Cardiac fibroblast (primary cell): ENCODE results near the gene LRRC4C.

Source experiments
- DNase-seq, 2 donors: peaks; one replicate each; pipeline versions ENCODE4 v3.0.0 to v3.0.0-alpha.2; 2010; ENCODE audit warnings: low read depth in 2 of 2
- H3K4me3 ChIP-seq, 2 donors: replicated peaks in 1 of 2; 1 replicate in 1 of 2; 2 replicates in 1 of 2; pipeline ENCODE4 v1.5.1; 2011; ENCODE audit warnings: low read depth in 2 of 2, low read length in 2 of 2, mild to moderate bottlenecking in 2 of 2, moderate library complexity in 1 of 2
- CTCF ChIP-seq: IDR thresholded peaks from one replicate; pipeline ENCODE4 v1.5.1; 2011; ENCODE audit warnings: low read depth, mild to moderate bottlenecking, low read length, inconsistent platforms

Gene LRRC4C

GRCh38 chr11:41281131-41281742 lies 178.2 kb downstream of the LRRC4C start:
- no peak overlapping the region for H3K4me3 ChIP-seq
- no peak for DNase-seq
- TF ChIP-seq CTCF = no peak

- TF ChIP-seq CTCF = no peak
- H3K4me3 ChIP-seq = no peak overlapping the region
- no peak for DNase-seq
These were observed 184.6 kb downstream of the LRRC4C start for GRCh38 chr11:41274831-41275230.

GRCh38 chr11:41273908-41274307 lies 185.5 kb downstream of the LRRC4C start:
- DNase-seq = no peak
- TF ChIP-seq CTCF = no peak
- no peak overlapping the region for H3K4me3 ChIP-seq

DNA sequence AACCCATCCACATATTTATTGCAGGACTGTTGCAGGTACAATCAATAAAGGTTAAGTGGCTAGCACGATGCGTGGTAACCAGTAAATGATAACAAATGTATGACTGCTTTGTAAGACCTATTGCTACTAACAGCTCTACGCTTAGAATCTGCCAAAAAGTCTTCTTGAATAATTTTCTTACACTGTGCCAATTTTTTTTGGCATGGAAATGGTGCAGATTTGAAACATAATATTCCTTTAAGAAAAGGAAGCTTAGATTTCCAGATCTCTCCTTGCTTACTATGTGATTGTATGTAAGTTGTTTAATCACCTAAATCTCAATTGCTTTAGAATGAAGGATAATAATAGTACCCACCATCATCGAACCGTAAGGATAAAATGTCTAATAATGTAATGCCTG lies 192.0 kb downstream of the LRRC4C start:
- TF ChIP-seq CTCF = no peak
- H3K4me3 ChIP-seq = no peak overlapping the region
- no peak for DNase-seq

DNA sequence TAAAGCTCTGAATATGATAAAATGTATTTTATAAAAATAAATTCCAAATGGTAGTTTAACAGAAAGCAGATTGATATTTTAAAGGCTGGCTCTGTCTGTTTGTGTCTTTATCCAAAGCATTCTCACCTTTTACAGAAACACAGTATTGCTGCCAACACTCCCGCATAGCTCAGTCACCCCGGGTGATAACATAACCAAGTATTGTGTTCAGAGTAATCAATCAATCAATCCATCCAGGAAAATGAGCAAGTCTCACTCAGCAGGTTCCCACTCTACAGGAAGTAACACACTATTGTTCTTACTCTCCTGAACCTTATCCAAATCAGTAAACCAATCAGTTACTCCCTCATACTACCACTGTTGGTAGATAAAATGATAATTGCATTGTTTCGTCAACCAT lies 203.4 kb downstream of the LRRC4C start:
- no peak for DNase-seq
- TF ChIP-seq CTCF = no peak
- H3K4me3 ChIP-seq = no peak overlapping the region

GRCh38 chr11:41254966-41255365 lies 204.5 kb downstream of the LRRC4C start:
- TF ChIP-seq CTCF = no peak
- DNase-seq = no peak
- H3K4me3 ChIP-seq = no peak overlapping the region

DNA sequence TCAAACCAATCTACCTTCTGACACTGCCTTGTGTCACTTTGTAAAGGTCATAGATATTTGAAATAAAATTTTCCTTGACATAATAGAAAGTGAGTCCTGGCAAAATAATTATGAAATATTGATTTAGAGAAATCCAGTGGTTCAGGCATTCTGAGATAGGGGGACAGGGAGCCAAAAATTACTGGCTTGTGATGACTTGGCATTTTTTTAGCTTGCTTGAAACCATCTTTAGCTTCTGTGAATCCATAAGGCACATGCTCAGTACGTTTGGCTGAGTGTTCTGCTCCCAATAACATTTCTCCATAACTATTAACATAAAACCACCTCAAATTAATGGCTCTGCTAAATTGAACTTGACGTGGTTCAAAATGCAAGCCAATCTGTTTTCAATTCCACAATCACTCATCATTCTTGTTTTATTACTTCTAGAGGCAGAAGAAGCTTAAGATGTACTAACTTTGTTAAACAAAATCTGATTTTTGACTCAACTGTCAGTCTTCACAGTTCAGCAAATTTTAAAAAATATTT lies 209.0 kb downstream of the LRRC4C start:
- TF ChIP-seq CTCF = no peak
- H3K4me3 ChIP-seq = no peak overlapping the region
- DNase-seq = no peak
